ENCODE data around the gene ZNF438. TPM values are rescaled to one million over a fixed set of nuclear protein-coding genes. Genes with fewer than 3 reads are reported as not detected.
"Not testable (repeated sequence)": the region's sequence is repeated elsewhere in the genome, so short reads cannot be mapped to it uniquely, and the experiment has no call there.

The ZNF438 gene
- total RNA-seq, 1 experiment from 2014 or later, result 2.0 TPM

- BruUV-seq (replicated peaks), result no TSS peak
- TF ChIP-seq CTCF (conservative IDR thresholded peaks at IDR 0.05; ENCODE audit: low read depth, low read length) (no peak), EZH2 (IDR thresholded peaks at IDR 0.05; ENCODE audit: borderline replicate concordance, low read depth, low read length, poor library complexity, severe bottlenecking) (no peak)
- intact Hi-C loops (cut with micrococcal nuclease; ENCODE audit: unreplicated experiment), result no loop called here
- DNase-seq (ENCODE audit: low spot score), result no peak
- no peaks in the 10 kb centered on the region for H3K36me3 ChIP-seq (ENCODE audit: insufficient read depth, low read length, poor library complexity, severe bottlenecking)
- ChIA-PET POLR2A (ENCODE audit: low non-redundant PET) (no interaction called here), CTCF (no interaction called here)
- no peaks in the 10 kb centered on the region for H3K9me3 ChIP-seq (ENCODE audit: low read depth, low read length, poor library complexity, severe bottlenecking)
- H3K4me1 ChIP-seq (ENCODE audit: insufficient read depth, low read length, poor library complexity, severe bottlenecking), result no peaks in the 10 kb centered on the region
- no peaks in the 10 kb centered on the region for H3K27me3 ChIP-seq (replicated peaks; ENCODE audit: insufficient read depth, low read depth, low read length, poor library complexity)
- no peak overlapping the region for H3K4me3 ChIP-seq (ENCODE audit: low read depth, low read length, poor library complexity, severe bottlenecking)
- H3K27ac ChIP-seq (ENCODE audit: low read depth, low read length, poor library complexity, severe bottlenecking), result no peak overlapping the region
These were observed 120.3 kb downstream of the ZNF438 start for GRCh38 chr10:30911303-30911863.

GRCh38 chr10:30903397-30904138 is 128.1 kb downstream of the ZNF438 start:
- no peaks in the 10 kb centered on the region for H3K4me1 ChIP-seq (ENCODE audit: insufficient read depth, low read length, poor library complexity, severe bottlenecking)
- no peak overlapping the region for H3K4me3 ChIP-seq (ENCODE audit: low read depth, low read length, poor library complexity, severe bottlenecking)
- BruUV-seq (replicated peaks), result no TSS peak
- intact Hi-C loops (cut with micrococcal nuclease; ENCODE audit: unreplicated experiment), result no loop called here
- ChIA-PET POLR2A (ENCODE audit: low non-redundant PET) (no interaction called here), CTCF (no interaction called here)
- no peak for TF ChIP-seq CTCF (conservative IDR thresholded peaks at IDR 0.05; ENCODE audit: low read depth, low read length)
- no peak for TF ChIP-seq EZH2 (IDR thresholded peaks at IDR 0.05; ENCODE audit: borderline replicate concordance, low read depth, low read length, poor library complexity, severe bottlenecking)
- no peaks in the 10 kb centered on the region for H3K9me3 ChIP-seq (ENCODE audit: low read depth, low read length, poor library complexity, severe bottlenecking)
- H3K36me3 ChIP-seq (ENCODE audit: insufficient read depth, low read length, poor library complexity, severe bottlenecking), result no peaks in the 10 kb centered on the region
- DNase-seq (ENCODE audit: low spot score), result no peak
- H3K27me3 ChIP-seq (replicated peaks; ENCODE audit: insufficient read depth, low read depth, low read length, poor library complexity), result no peaks in the 10 kb centered on the region
- H3K27ac ChIP-seq (ENCODE audit: low read depth, low read length, poor library complexity, severe bottlenecking), result no peak overlapping the region

- BruUV-seq (replicated peaks), result no TSS peak
- Histone ChIP-seq H3K4me1 (ENCODE audit: insufficient read depth, low read length, poor library complexity, severe bottlenecking) (no peaks in the 10 kb centered on the region), H3K4me3 (ENCODE audit: low read depth, low read length, poor library complexity, severe bottlenecking) (no peak overlapping the region), H3K9me3 (ENCODE audit: low read depth, low read length, poor library complexity, severe bottlenecking) (no peaks in the 10 kb centered on the region), H3K27ac (ENCODE audit: low read depth, low read length, poor library complexity, severe bottlenecking) (no peak overlapping the region), H3K27me3 (replicated peaks; ENCODE audit: insufficient read depth, low read depth, low read length, poor library complexity) (no peaks in the 10 kb centered on the region), H3K36me3 (ENCODE audit: insufficient read depth, low read length, poor library complexity, severe bottlenecking) (no peaks in the 10 kb centered on the region)
- intact Hi-C loops (cut with micrococcal nuclease; ENCODE audit: unreplicated experiment), result no loop called here
- ChIA-PET POLR2A (ENCODE audit: low non-redundant PET) (no interaction called here), CTCF (no interaction called here)
- DNase-seq (ENCODE audit: low spot score), result no peak
- TF ChIP-seq CTCF (conservative IDR thresholded peaks at IDR 0.05; ENCODE audit: low read depth, low read length) (no peak), EZH2 (IDR thresholded peaks at IDR 0.05; ENCODE audit: borderline replicate concordance, low read depth, low read length, poor library complexity, severe bottlenecking) (no peak)
These were observed 128.9 kb downstream of the ZNF438 start for GRCh38 chr10:30902621-30903396.

GRCh38 chr10:30901487-30901886 is 130.2 kb downstream of the ZNF438 start:
- intact Hi-C loops (cut with micrococcal nuclease; ENCODE audit: unreplicated experiment); H3K36me3 ChIP-seq (ENCODE audit: insufficient read depth, low read length, poor library complexity, severe bottlenecking); H3K4me1 ChIP-seq (ENCODE audit: insufficient read depth, low read length, poor library complexity, severe bottlenecking); POLR2A ChIA-PET (ENCODE audit: low non-redundant PET); H3K4me3 ChIP-seq (ENCODE audit: low read depth, low read length, poor library complexity, severe bottlenecking); BruUV-seq (replicated peaks); CTCF ChIA-PET; DNase-seq (ENCODE audit: low spot score); H3K9me3 ChIP-seq (ENCODE audit: low read depth, low read length, poor library complexity, severe bottlenecking); H3K27me3 ChIP-seq (replicated peaks; ENCODE audit: insufficient read depth, low read depth, low read length, poor library complexity); H3K27ac ChIP-seq (ENCODE audit: low read depth, low read length, poor library complexity, severe bottlenecking): not testable (repeated sequence)
